ENCODE results near the gene UVRAG. TPM values are rescaled to one million over a fixed set of nuclear protein-coding genes. Genes with fewer than 3 reads are reported as not detected.

Gene UVRAG
- total RNA-seq, 1 donor from 2014 or later: 31.0 TPM

GRCh38 chr11:76161261-76161961 is 346.4 kb downstream of the UVRAG start:
- no peaks in the 10 kb centered on the region for H3K9me3 ChIP-seq
- no peak overlapping the region for H3K27ac ChIP-seq
- no peak for TF ChIP-seq CTCF (IDR thresholded peaks at IDR 0.05)
- intact Hi-C loops (cut with DNase I): no loop called here
- no peak overlapping the region for H3K4me3 ChIP-seq
- H3K36me3 ChIP-seq: no peaks in the 10 kb centered on the region
- DNase-seq (no peak), ATAC-seq (no peak)
- no peaks in the 10 kb centered on the region for H3K27me3 ChIP-seq
- no peaks in the 10 kb centered on the region for H3K4me1 ChIP-seq

- no peak for ATAC-seq
- H3K27me3 ChIP-seq: no peaks in the 10 kb centered on the region
- intact Hi-C loops (cut with DNase I): no loop called here
- H3K27ac ChIP-seq: no peak overlapping the region
- H3K4me1 ChIP-seq: no peaks in the 10 kb centered on the region
- H3K9me3 ChIP-seq: no peaks in the 10 kb centered on the region
- no peaks in the 10 kb centered on the region for H3K36me3 ChIP-seq
- no peak for TF ChIP-seq CTCF (IDR thresholded peaks at IDR 0.05)
- H3K4me3 ChIP-seq: no peak overlapping the region
- no peak for DNase-seq
Measured at GRCh38 chr11:76162336-76163288, 347.6 kb downstream of the UVRAG start.

- no peak overlapping the region for H3K27ac ChIP-seq
- intact Hi-C loops (cut with DNase I): no loop called here
- DNase-seq (no peak), ATAC-seq (no peak)
- no peak overlapping the region for H3K4me3 ChIP-seq
- no peak for TF ChIP-seq CTCF (IDR thresholded peaks at IDR 0.05)
- no peaks in the 10 kb centered on the region for H3K36me3 ChIP-seq
- no peaks in the 10 kb centered on the region for H3K9me3 ChIP-seq
- H3K4me1 ChIP-seq: no peaks in the 10 kb centered on the region
- H3K27me3 ChIP-seq: no peaks in the 10 kb centered on the region
Measured at GRCh38 chr11:76163289-76163880, 348.4 kb downstream of the UVRAG start.

GRCh38 chr11:76164081-76164480 is 349.1 kb downstream of the UVRAG start:
- intact Hi-C loops (cut with DNase I): no loop called here
- no peaks in the 10 kb centered on the region for H3K4me1 ChIP-seq
- no peak overlapping the region for H3K27ac ChIP-seq
- H3K36me3 ChIP-seq: no peaks in the 10 kb centered on the region
- H3K9me3 ChIP-seq: no peaks in the 10 kb centered on the region
- no peak for TF ChIP-seq CTCF (IDR thresholded peaks at IDR 0.05)
- H3K4me3 ChIP-seq: no peak overlapping the region
- no peak for DNase-seq
- no peak for ATAC-seq
- no peaks in the 10 kb centered on the region for H3K27me3 ChIP-seq

GRCh38 chr11:76164861-76165751 is 350.1 kb downstream of the UVRAG start:
- intact Hi-C loops (cut with DNase I): no loop called here
- Histone ChIP-seq H3K4me1 (no peaks in the 10 kb centered on the region), H3K27me3 (no peaks in the 10 kb centered on the region), H3K4me3 (no peak overlapping the region), H3K27ac (no peak overlapping the region), H3K9me3 (no peaks in the 10 kb centered on the region), H3K36me3 (no peaks in the 10 kb centered on the region)
- DNase-seq (no peak), ATAC-seq (no peak)
- TF ChIP-seq CTCF (IDR thresholded peaks at IDR 0.05): no peak
